Progenitor cell of endocrine pancreas (in vitro differentiated cells): ENCODE data around the gene ANKS6. TPM values are rescaled to one million over a fixed set of nuclear protein-coding genes. Genes with fewer than 3 reads are reported as not detected.

ENCODE experiments used
- DNase-seq: peaks from one replicate; pipeline ENCODE4 v3.0.0; 2021; ENCODE audit warnings: low spot score; ENCODE audit not compliant: unreplicated experiment
- H3K27ac Mint-ChIP-seq: 2 replicates; pipeline ENCODE4 v1.8.0; 2021; ENCODE audit warnings: mild to moderate bottlenecking, moderate library complexity, mixed read lengths
- H3K27me3 Mint-ChIP-seq: 2 replicates; pipeline ENCODE4 v1.8.0; 2021; ENCODE audit warnings: mixed read lengths
- H3K36me3 Mint-ChIP-seq: 2 replicates; pipeline ENCODE4 v1.8.0; 2022; ENCODE audit warnings: mixed read lengths; ENCODE audit not compliant: insufficient read depth
- H3K4me1 Mint-ChIP-seq: 2 replicates; pipeline ENCODE4 v1.8.0; 2021; ENCODE audit warnings: low read depth, mixed read lengths
- H3K4me3 Mint-ChIP-seq: 2 replicates; pipeline ENCODE4 v1.8.0; 2021; ENCODE audit warnings: low read depth, mild to moderate bottlenecking, moderate library complexity, mixed read lengths
- H3K9me3 Mint-ChIP-seq: 2 replicates; pipeline ENCODE4 v1.8.0; 2021; ENCODE audit warnings: low read depth, mixed read lengths
- total RNA-seq: library from RNA; stranded (reverse); gene quantifications from 2 replicates; pipeline ENCODE4 v1.2.1, GENCODE V29; 2021
- TF ChIP-seq, protein P1 (sequence below): fragments of 200-600 bp; sonication (generic); IDR thresholded peaks from one replicate; pipeline ENCODE4 v1.5.0; 2021; ENCODE audit warnings: antibody characterized with exemption, mild to moderate bottlenecking; ENCODE audit not compliant: unreplicated experiment

The ANKS6 gene
- total RNA-seq, 1 donor from 2014 or later = 39.7 TPM

GRCh38 chr9:98838155-98838867 lies 42.0 kb upstream of the ANKS6 start:
- Mint-ChIP-seq H3K4me3 (no peak overlapping the region), H3K36me3 (peaks cover 4% of the 10 kb centered on the region), H3K27me3 (no peaks in the 10 kb centered on the region), H3K27ac (no peak overlapping the region), H3K4me1 (peaks cover 2% of the 10 kb centered on the region), H3K9me3 (no peaks in the 10 kb centered on the region)
- DNase-seq = no peak
- TF ChIP-seq, protein P1, sequence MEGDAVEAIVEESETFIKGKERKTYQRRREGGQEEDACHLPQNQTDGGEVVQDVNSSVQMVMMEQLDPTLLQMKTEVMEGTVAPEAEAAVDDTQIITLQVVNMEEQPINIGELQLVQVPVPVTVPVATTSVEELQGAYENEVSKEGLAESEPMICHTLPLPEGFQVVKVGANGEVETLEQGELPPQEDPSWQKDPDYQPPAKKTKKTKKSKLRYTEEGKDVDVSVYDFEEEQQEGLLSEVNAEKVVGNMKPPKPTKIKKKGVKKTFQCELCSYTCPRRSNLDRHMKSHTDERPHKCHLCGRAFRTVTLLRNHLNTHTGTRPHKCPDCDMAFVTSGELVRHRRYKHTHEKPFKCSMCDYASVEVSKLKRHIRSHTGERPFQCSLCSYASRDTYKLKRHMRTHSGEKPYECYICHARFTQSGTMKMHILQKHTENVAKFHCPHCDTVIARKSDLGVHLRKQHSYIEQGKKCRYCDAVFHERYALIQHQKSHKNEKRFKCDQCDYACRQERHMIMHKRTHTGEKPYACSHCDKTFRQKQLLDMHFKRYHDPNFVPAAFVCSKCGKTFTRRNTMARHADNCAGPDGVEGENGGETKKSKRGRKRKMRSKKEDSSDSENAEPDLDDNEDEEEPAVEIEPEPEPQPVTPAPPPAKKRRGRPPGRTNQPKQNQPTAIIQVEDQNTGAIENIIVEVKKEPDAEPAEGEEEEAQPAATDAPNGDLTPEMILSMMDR = no peak

- TF ChIP-seq, protein P1 = no peak
- Mint-ChIP-seq H3K9me3 (no peaks in the 10 kb centered on the region), H3K4me1 (peaks cover 8% of the 10 kb centered on the region), H3K4me3 (no peak overlapping the region), H3K27me3 (no peaks in the 10 kb centered on the region), H3K27ac (no peak overlapping the region), H3K36me3 (peaks cover 8% of the 10 kb centered on the region)
- no peak for DNase-seq
Measured at GRCh38 chr9:98837516-98837915, 41.2 kb upstream of the ANKS6 start.

DNA sequence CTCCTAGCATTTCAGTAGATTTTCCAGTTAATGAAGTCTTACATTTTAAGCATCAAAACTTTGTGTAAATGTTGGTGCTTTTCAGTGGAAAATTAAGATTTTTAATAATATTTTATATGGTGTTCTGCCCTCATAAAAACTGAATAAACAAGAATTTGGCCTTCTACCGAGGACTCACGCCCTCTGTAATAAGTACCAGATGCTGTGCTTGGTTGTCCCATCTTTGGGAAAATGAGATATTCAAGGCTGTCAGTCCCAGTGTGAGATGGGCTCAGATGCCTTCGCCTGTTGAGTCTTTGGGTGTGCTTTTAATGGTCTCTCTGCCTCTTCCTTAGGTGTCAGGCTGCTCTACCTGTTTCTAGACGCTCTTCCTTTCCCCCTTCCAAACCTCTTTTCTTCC lies 39.9 kb upstream of the ANKS6 start:
- Mint-ChIP-seq H3K27me3 (no peaks in the 10 kb centered on the region), H3K36me3 (peaks cover 8% of the 10 kb centered on the region)
- TF ChIP-seq, protein P1 = no peak

DNA sequence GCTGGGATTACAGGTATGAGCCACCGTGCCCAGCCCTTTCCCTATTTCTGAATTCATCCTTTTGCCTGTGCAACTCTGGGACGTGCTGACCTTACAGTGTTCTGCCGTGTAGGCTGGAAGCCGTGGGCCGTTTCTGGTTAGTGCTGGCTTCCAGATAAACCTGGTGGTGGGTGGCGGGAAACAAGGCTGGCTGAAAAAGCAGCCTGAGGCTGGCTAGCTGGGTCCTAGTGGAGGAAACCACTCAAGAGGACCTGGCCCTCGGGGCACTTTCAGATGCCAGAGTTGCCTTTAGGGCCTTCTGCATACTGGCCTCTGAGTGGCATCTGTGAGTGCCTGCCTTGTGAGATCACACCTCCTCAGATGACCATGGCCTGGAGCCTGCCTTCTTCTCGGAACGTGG lies 38.0 kb upstream of the ANKS6 start:
- Mint-ChIP-seq H3K4me1 (peaks cover 8% of the 10 kb centered on the region), H3K36me3 (peaks cover 12% of the 10 kb centered on the region)
- TF ChIP-seq, protein P1 = no peak

More for the DNA sequence above, 39.9 kb upstream of the ANKS6 start:
- no peak for DNase-seq
- peaks cover 8% of the 10 kb centered on the region for H3K4me1 Mint-ChIP-seq
- no peak overlapping the region for H3K4me3 Mint-ChIP-seq
- H3K27ac Mint-ChIP-seq = no peak overlapping the region
- no peaks in the 10 kb centered on the region for H3K9me3 Mint-ChIP-seq

GRCh38 chr9:98833090-98833956 lies 37.0 kb upstream of the ANKS6 start:
- Mint-ChIP-seq H3K4me1 (peaks cover 8% of the 10 kb centered on the region), H3K27ac (no peak overlapping the region), H3K36me3 (peaks cover 12% of the 10 kb centered on the region), H3K4me3 (no peak overlapping the region), H3K27me3 (no peaks in the 10 kb centered on the region), H3K9me3 (no peaks in the 10 kb centered on the region)
- TF ChIP-seq, protein P1 = no peak
- no peak for DNase-seq

More for the DNA sequence above, 38.0 kb upstream of the ANKS6 start:
- DNase-seq = no peak
- H3K27ac Mint-ChIP-seq = no peak overlapping the region
- no peaks in the 10 kb centered on the region for H3K27me3 Mint-ChIP-seq
- H3K4me3 Mint-ChIP-seq = no peak overlapping the region
- H3K9me3 Mint-ChIP-seq = no peaks in the 10 kb centered on the region
